SJCRH30 (cell line): ENCODE measurements around the gene CD40. TPM values are rescaled to one million over a fixed set of nuclear protein-coding genes. Genes with fewer than 3 reads are reported as not detected.

Source experiments
- DNase-seq, 2 experiments: peaks; one replicate each; pipeline ENCODE4 v3.0.0-alpha.2; 2015 to 2020
- H3K27ac ChIP-seq: fragments of 250-450 bp; sonication (Bioruptor Pico); 2 replicates; pipeline ENCODE4 v1.5.1; 2020; ENCODE audit warnings: mild to moderate bottlenecking, moderate library complexity
- H3K27me3 ChIP-seq: fragments of 250-450 bp; sonication (Bioruptor Pico); 2 replicates; pipeline ENCODE4 v1.5.1; 2020; ENCODE audit warnings: mild to moderate bottlenecking, moderate library complexity
- H3K36me3 ChIP-seq: fragments of 250-450 bp; sonication (Bioruptor Pico); 2 replicates; pipeline ENCODE4 v1.5.1; 2020; ENCODE audit warnings: mild to moderate bottlenecking, moderate library complexity
- H3K4me1 ChIP-seq: fragments of 250-450 bp; sonication (Bioruptor Pico); 2 replicates; pipeline ENCODE4 v1.5.1; 2020; ENCODE audit warnings: mild to moderate bottlenecking, moderate library complexity
- H3K4me3 ChIP-seq: fragments of 250-450 bp; sonication (Bioruptor Pico); 2 replicates; pipeline ENCODE4 v1.5.1; 2020; ENCODE audit warnings: mild to moderate bottlenecking, moderate library complexity
- H3K9me3 ChIP-seq: fragments of 250-450 bp; sonication (Bioruptor Pico); replicated peaks from 2 replicates; pipeline ENCODE4 v1.5.1; 2020; ENCODE audit warnings: mild to moderate bottlenecking, moderate library complexity
- total RNA-seq: library from RNA; depleted of rRNA; stranded (reverse); fragments of >200 nt; shearing (Covaris generic); gene quantifications from 2 replicates; pipeline ENCODE4 v1.2.3, GENCODE V29; 2014; rRNA removed

The CD40 gene
- 0.10 and 0.12 TPM in 2 replicates for total RNA-seq

- Histone ChIP-seq H3K9me3 (no peaks in the 10 kb centered on the region), H3K4me1 (no peaks in the 10 kb centered on the region), H3K27me3 (peaks cover 4% of the 10 kb centered on the region; the same call in 1 of the 2 replicates), H3K27ac (no peak within 1 kb of the TSS), H3K4me3 (no peak within 1 kb of the TSS), H3K36me3 (no peaks in the 10 kb centered on the region)
- DNase-seq = peak; percentile 32 to 57
Observed at GRCh38 chr20:46117704-46118467, at the start of gene CD40. Gene CD40, plus strand, starts transcription at chr20:46118314. Its CDS starts 30 bp downstream, at chr20:46118344.

- Histone ChIP-seq H3K27me3 (no peaks in the 10 kb centered on the region), H3K4me3 (no peak overlapping the region), H3K36me3 (peaks cover 44% of the 10 kb centered on the region), H3K4me1 (peaks cover 18% of the 10 kb centered on the region), H3K9me3 (no peaks in the 10 kb centered on the region), H3K27ac (no peak overlapping the region)
- DNase-seq = no peak
Observed at GRCh38 chr20:46070215-46070900, 47.8 kb upstream of the CD40 start.

GRCh38 chr20:46071573-46071972 is 46.5 kb upstream of the CD40 start:
- no peaks in the 10 kb centered on the region for H3K27me3 ChIP-seq
- DNase-seq = no peak
- H3K9me3 ChIP-seq = no peaks in the 10 kb centered on the region
- H3K36me3 ChIP-seq = peaks cover 38% of the 10 kb centered on the region
- no peak overlapping the region for H3K27ac ChIP-seq
- no peak overlapping the region for H3K4me3 ChIP-seq
- H3K4me1 ChIP-seq = peaks cover 24% of the 10 kb centered on the region

GRCh38 chr20:46073024-46073423 is 45.1 kb upstream of the CD40 start:
- no peak for DNase-seq
- no peaks in the 10 kb centered on the region for H3K27me3 ChIP-seq
- no peak overlapping the region for H3K27ac ChIP-seq
- H3K9me3 ChIP-seq = no peaks in the 10 kb centered on the region
- H3K36me3 ChIP-seq = peaks cover 34% of the 10 kb centered on the region
- H3K4me1 ChIP-seq = peaks cover 24% of the 10 kb centered on the region
- no peak overlapping the region for H3K4me3 ChIP-seq

- H3K27me3 ChIP-seq = no peaks in the 10 kb centered on the region
- no peak overlapping the region for H3K4me3 ChIP-seq
- H3K9me3 ChIP-seq = no peaks in the 10 kb centered on the region
- DNase-seq = peak; percentile 81 to 89
- H3K36me3 ChIP-seq = peaks cover 34% of the 10 kb centered on the region
- H3K27ac ChIP-seq = no peak overlapping the region
- H3K4me1 ChIP-seq = peaks cover 24% of the 10 kb centered on the region
Observed at GRCh38 chr20:46073443-46073842, 44.7 kb upstream of the CD40 start.

- H3K4me3 ChIP-seq = no peak overlapping the region
- peaks cover 39% of the 10 kb centered on the region for H3K36me3 ChIP-seq
- no peak overlapping the region for H3K27ac ChIP-seq
- peaks cover 24% of the 10 kb centered on the region for H3K4me1 ChIP-seq
- H3K9me3 ChIP-seq = no peaks in the 10 kb centered on the region
- no peak for DNase-seq
- H3K27me3 ChIP-seq = no peaks in the 10 kb centered on the region
Observed at GRCh38 chr20:46074006-46074405, 44.1 kb upstream of the CD40 start.

- Histone ChIP-seq H3K27ac (no peak overlapping the region), H3K4me1 (peaks cover 24% of the 10 kb centered on the region), H3K36me3 (peaks cover 49% of the 10 kb centered on the region), H3K9me3 (no peaks in the 10 kb centered on the region), H3K4me3 (no peak overlapping the region), H3K27me3 (no peaks in the 10 kb centered on the region)
- no peak for DNase-seq
Observed at GRCh38 chr20:46076806-46077205, 41.3 kb upstream of the CD40 start.

- no peak for DNase-seq
- Histone ChIP-seq H3K36me3 (peaks cover 49% of the 10 kb centered on the region), H3K27ac (no peak overlapping the region)
Observed at GRCh38 chr20:46077642-46078305, 40.3 kb upstream of the CD40 start.

GRCh38 chr20:46078954-46079353 is 39.2 kb upstream of the CD40 start:
- no peak for DNase-seq
- no peak overlapping the region for H3K4me3 ChIP-seq
- no peaks in the 10 kb centered on the region for H3K27me3 ChIP-seq
- no peak overlapping the region for H3K27ac ChIP-seq
- no peaks in the 10 kb centered on the region for H3K9me3 ChIP-seq
- peaks cover 49% of the 10 kb centered on the region for H3K36me3 ChIP-seq
- peaks cover 16% of the 10 kb centered on the region for H3K4me1 ChIP-seq

More at GRCh38 chr20:46077642-46078305, 40.3 kb upstream of the CD40 start:
- Histone ChIP-seq H3K4me3 (no peak overlapping the region), H3K4me1 (peaks cover 24% of the 10 kb centered on the region), H3K27me3 (no peaks in the 10 kb centered on the region), H3K9me3 (no peaks in the 10 kb centered on the region)

- Histone ChIP-seq H3K36me3 (peaks cover 36% of the 10 kb centered on the region), H3K27me3 (no peaks in the 10 kb centered on the region), H3K9me3 (no peaks in the 10 kb centered on the region), H3K4me3 (no peak overlapping the region), H3K4me1 (peaks cover 5% of the 10 kb centered on the region), H3K27ac (no peak overlapping the region)
- DNase-seq = no peak
Observed at GRCh38 chr20:46081074-46081473, 37.0 kb upstream of the CD40 start.

- H3K36me3 ChIP-seq = peaks cover 30% of the 10 kb centered on the region
- DNase-seq = no peak
- peaks cover 6% of the 10 kb centered on the region for H3K4me1 ChIP-seq
- no peak overlapping the region for H3K27ac ChIP-seq
- no peak overlapping the region for H3K4me3 ChIP-seq
- no peaks in the 10 kb centered on the region for H3K27me3 ChIP-seq
- no peaks in the 10 kb centered on the region for H3K9me3 ChIP-seq
Observed at GRCh38 chr20:46083101-46083500, 35.0 kb upstream of the CD40 start.

- no peaks in the 10 kb centered on the region for H3K9me3 ChIP-seq
- H3K36me3 ChIP-seq = peaks cover 26% of the 10 kb centered on the region
- no peak for DNase-seq
- no peak overlapping the region for H3K4me3 ChIP-seq
- no peaks in the 10 kb centered on the region for H3K27me3 ChIP-seq
- H3K27ac ChIP-seq = no peak overlapping the region
- peaks cover 9% of the 10 kb centered on the region for H3K4me1 ChIP-seq
Observed at GRCh38 chr20:46083531-46084061, 34.5 kb upstream of the CD40 start.

- H3K9me3 ChIP-seq = no peaks in the 10 kb centered on the region
- H3K4me1 ChIP-seq = peaks cover 9% of the 10 kb centered on the region
- no peak overlapping the region for H3K4me3 ChIP-seq
Observed at GRCh38 chr20:46084805-46085178, 33.3 kb upstream of the CD40 start.

GRCh38 chr20:46085179-46085851 is 32.8 kb upstream of the CD40 start:
- H3K9me3 ChIP-seq = no peaks in the 10 kb centered on the region
- peaks cover 9% of the 10 kb centered on the region; the same call in 1 of the 2 replicates for H3K36me3 ChIP-seq
- peak in 1 of 2 experiments; percentile 33 for DNase-seq
- no peak overlapping the region for H3K4me3 ChIP-seq
- peaks cover 9% of the 10 kb centered on the region for H3K4me1 ChIP-seq
- H3K27me3 ChIP-seq = no peaks in the 10 kb centered on the region
- no peak overlapping the region for H3K27ac ChIP-seq

More at GRCh38 chr20:46084805-46085178, 33.3 kb upstream of the CD40 start:
- peaks cover 14% of the 10 kb centered on the region for H3K36me3 ChIP-seq
- H3K27ac ChIP-seq = no peak overlapping the region
- no peak for DNase-seq
- H3K27me3 ChIP-seq = no peaks in the 10 kb centered on the region
